B cell (primary cell): ENCODE measurements around the gene PSMD3.

Source experiments
- EZH2 ChIP-seq: IDR thresholded peaks from 2 replicates; pipeline ENCODE4 v1.6.1; 2012; ENCODE audit warnings: borderline replicate concordance, low read depth, mild to moderate bottlenecking, moderate library complexity, low read length; ENCODE audit not compliant: insufficient read depth, poor library complexity, severe bottlenecking
- TF ChIP-seq, protein P1 (sequence below): fragments of 200-600 bp; IDR thresholded peaks from one replicate; pipeline ENCODE4 v1.8.0; 2022; ENCODE audit warnings: antibody characterized with exemption, mild to moderate bottlenecking

- TF ChIP-seq, protein P1, sequence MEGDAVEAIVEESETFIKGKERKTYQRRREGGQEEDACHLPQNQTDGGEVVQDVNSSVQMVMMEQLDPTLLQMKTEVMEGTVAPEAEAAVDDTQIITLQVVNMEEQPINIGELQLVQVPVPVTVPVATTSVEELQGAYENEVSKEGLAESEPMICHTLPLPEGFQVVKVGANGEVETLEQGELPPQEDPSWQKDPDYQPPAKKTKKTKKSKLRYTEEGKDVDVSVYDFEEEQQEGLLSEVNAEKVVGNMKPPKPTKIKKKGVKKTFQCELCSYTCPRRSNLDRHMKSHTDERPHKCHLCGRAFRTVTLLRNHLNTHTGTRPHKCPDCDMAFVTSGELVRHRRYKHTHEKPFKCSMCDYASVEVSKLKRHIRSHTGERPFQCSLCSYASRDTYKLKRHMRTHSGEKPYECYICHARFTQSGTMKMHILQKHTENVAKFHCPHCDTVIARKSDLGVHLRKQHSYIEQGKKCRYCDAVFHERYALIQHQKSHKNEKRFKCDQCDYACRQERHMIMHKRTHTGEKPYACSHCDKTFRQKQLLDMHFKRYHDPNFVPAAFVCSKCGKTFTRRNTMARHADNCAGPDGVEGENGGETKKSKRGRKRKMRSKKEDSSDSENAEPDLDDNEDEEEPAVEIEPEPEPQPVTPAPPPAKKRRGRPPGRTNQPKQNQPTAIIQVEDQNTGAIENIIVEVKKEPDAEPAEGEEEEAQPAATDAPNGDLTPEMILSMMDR: no peak
- no peak for TF ChIP-seq EZH2
Measured at GRCh38 chr17:40024901-40025300, 44.3 kb downstream of the PSMD3 start.
